HG03558 (cell line): ENCODE data around the gene TMEM131.
"Not testable (repeated sequence)": the region's sequence is repeated elsewhere in the genome, so short reads cannot be mapped to it uniquely, and the experiment has no call there.

ENCODE experiments used
- ATAC-seq: cut with Tn5 transposase; IDR thresholded peaks from one replicate; pipeline ENCODE4 v1.9.1; 2021; ENCODE audit warnings: moderate number of reproducible peaks; ENCODE audit not compliant: unreplicated experiment; ENCODE audit errors: extremely low read depth

TMEM131 gene

GRCh38 chr2:97826266-97826847, 169.4 kb downstream of the TMEM131 start:
- not testable (repeated sequence) for ATAC-seq

- ATAC-seq = not testable (repeated sequence)
Observed at GRCh38 chr2:97824011-97824410, 171.7 kb downstream of the TMEM131 start.

GRCh38 chr2:97821862-97822261, 173.9 kb downstream of the TMEM131 start:
- not testable (repeated sequence) for ATAC-seq

GRCh38 chr2:97819754-97820153, 176.0 kb downstream of the TMEM131 start:
- ATAC-seq = no peak

GRCh38 chr2:97816411-97816810, 179.3 kb downstream of the TMEM131 start:
- no peak for ATAC-seq

- no peak for ATAC-seq
Observed at GRCh38 chr2:97812931-97813330, 182.8 kb downstream of the TMEM131 start.

- ATAC-seq = no peak
Observed at GRCh38 chr2:97808816-97809215, 186.9 kb downstream of the TMEM131 start.

- ATAC-seq = no peak
Observed at GRCh38 chr2:97806738-97807618, 188.8 kb downstream of the TMEM131 start.

GRCh38 chr2:97805776-97806175, 190.0 kb downstream of the TMEM131 start:
- no peak for ATAC-seq

- ATAC-seq = no peak
Observed at GRCh38 chr2:97801028-97801427, 194.7 kb downstream of the TMEM131 start.

- no peak for ATAC-seq
Observed at GRCh38 chr2:97798416-97798815, 197.3 kb downstream of the TMEM131 start.

GRCh38 chr2:97797355-97797754, 198.4 kb downstream of the TMEM131 start:
- no peak for ATAC-seq

GRCh38 chr2:97796465-97797126, 199.2 kb downstream of the TMEM131 start:
- no peak for ATAC-seq

- ATAC-seq = no peak
Observed at GRCh38 chr2:97792416-97792815, 203.3 kb downstream of the TMEM131 start.

GRCh38 chr2:97788986-97789644, 206.6 kb downstream of the TMEM131 start:
- no peak for ATAC-seq

GRCh38 chr2:97785818-97786217, 209.9 kb downstream of the TMEM131 start:
- ATAC-seq = no peak

GRCh38 chr2:97784953-97785352, 210.8 kb downstream of the TMEM131 start:
- ATAC-seq = no peak

GRCh38 chr2:97781981-97782380, 213.8 kb downstream of the TMEM131 start:
- ATAC-seq = no peak

GRCh38 chr2:97779141-97779540, 216.6 kb downstream of the TMEM131 start:
- ATAC-seq = no peak

- no peak for ATAC-seq
Observed at GRCh38 chr2:97775074-97775473, 220.7 kb downstream of the TMEM131 start.

GRCh38 chr2:97774425-97774824, 221.3 kb downstream of the TMEM131 start:
- no peak for ATAC-seq
